GM18907 (cell line): Measurements from ENCODE around the gene USP6NL.
A peak's percentile ranks its signal among the peaks of the same experiment; 100 is the strongest.
"Not testable (repeated sequence)": the region's sequence is repeated elsewhere in the genome, so short reads cannot be mapped to it uniquely, and the experiment has no call there.

Experiments
- ATAC-seq: cut with Tn5 transposase; IDR thresholded peaks from one replicate; pipeline ENCODE4 v1.9.1; 2021; ENCODE audit warnings: mild to moderate bottlenecking, moderate library complexity; ENCODE audit not compliant: unreplicated experiment

USP6NL gene

DNA sequence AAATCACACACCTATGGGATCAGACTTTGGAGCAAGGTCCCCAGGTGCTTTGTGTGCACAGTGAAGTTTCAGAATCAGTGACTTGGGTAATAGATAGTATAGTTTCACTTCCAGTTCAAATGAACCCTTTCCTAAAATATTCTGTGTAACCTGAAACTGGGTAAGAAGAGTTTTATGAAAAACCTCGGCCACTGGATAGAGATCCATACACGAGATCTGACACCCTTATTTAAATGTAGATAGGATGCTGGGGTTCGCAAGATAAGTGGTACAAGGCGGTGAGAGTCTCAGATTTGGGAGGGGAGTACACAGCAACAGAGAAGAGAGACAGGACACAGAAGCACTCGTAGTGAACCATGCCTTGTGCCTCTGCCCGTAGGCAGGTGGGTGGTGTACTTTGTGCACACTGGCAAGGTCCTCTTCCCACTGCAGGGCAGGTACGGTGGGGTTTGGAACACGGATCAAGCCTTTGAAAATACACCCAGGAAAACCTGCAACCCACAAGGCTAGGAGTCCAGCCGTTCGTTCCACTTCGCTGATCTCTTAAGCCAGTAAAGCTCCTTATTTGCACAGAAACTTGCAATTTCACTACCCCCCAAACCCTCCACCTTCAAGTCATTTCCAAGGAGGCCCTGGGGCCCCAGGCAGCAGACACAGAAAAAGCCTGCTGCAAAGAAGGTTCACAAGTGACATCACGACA lies 162.8 kb downstream of the USP6NL start:
- ATAC-seq: peak; percentile 86

- peak; percentile 46 for ATAC-seq
Measured at GRCh38 chr10:11448190-11448544, 163.3 kb downstream of the USP6NL start.

- no peak for ATAC-seq
Measured at GRCh38 chr10:11447586-11447985, 163.9 kb downstream of the USP6NL start.

- ATAC-seq: no peak
Measured at GRCh38 chr10:11446864-11447263, 164.6 kb downstream of the USP6NL start.

DNA sequence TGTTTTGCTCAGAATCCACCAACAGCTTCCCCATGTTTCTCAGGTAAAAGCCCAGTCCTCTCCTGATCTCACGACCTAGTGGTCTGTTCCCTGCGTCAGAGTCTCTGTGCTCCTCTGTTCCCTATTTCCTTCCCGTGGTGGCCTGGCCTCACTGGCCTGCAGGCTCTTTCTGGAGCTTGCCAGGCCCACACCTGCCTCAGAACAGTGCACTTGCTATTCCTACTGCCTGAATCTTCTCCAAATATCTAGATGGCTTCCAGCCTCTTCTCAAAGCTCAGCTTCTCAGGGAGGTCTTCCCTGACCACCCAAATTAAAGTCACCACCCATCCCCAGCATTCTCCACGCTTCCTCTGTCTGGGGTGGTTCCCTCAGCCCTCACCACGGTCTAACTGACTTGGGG lies 165.3 kb downstream of the USP6NL start:
- no peak for ATAC-seq

- no peak for ATAC-seq
Measured at GRCh38 chr10:11444531-11445228, 166.8 kb downstream of the USP6NL start.

- no peak for ATAC-seq
Measured at GRCh38 chr10:11444155-11444530, 167.3 kb downstream of the USP6NL start.

DNA sequence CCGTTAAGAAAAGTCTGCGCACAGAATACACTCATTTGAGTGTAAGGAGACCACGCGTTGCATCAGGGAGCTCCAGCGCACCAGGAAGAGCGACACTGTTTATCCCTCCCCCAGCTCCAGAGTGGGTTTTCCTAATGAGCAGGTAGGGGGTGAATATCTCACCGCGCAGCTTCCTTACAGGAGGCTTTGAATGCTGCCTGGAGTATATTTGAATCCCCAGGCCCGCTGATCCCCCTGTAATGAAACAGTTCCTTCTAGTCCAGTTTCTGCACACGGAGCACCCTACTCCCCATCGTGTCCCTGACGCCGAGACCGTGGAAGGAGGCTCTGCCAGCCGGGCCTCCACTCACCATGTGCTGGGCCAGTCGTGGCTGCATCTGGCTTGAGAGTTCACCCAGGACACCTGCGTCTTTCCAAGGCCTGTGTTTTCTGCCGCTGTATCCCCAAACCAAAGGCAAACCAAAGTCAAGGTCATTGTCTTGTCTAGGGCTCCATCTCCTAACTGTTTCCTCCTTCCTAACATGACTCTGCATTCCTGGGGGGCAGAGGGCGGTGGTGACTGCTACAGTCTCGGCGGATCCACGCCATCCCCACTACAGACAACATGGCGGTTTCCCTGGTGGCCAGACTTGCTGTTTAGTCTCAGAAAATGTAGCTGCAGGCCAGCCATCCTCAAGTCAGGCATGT lies 167.8 kb downstream of the USP6NL start:
- ATAC-seq: no peak

DNA sequence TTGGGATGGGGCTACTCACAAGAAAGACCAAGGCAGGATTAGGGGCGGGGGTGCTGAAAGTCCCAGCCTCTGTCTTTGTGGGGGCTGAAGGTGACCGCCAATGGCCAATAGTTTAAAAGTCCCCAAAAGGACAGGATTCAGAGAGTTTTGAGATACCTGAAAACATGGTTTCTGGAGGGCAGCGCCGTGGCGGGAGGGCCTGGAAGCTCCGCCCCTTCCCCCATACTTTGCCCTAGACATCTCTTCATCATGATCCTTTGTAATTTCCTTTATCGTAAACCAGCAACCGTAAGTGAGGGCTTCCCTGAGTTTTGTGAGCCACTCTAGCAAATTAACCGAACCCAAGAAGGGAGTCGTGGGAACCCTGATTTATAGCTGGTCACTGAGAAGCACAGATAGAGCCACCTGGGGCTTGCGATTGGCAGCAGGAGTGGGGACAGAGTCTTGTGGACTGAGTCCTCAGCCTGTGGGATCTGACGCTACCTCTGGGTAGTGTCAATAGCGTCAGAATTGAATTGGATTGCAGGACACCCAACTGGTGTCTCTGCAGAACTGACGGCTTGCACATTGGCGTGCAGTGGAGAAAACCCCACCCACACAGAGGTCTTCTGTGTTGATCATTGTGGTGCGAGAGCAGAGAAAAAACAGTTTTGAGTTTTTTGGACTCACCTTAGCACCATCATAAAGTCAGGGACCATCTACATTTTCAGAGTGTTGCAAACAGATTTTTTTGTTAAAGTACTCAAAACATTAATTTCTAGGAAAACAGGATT lies 169.3 kb downstream of the USP6NL start:
- no peak for ATAC-seq

DNA sequence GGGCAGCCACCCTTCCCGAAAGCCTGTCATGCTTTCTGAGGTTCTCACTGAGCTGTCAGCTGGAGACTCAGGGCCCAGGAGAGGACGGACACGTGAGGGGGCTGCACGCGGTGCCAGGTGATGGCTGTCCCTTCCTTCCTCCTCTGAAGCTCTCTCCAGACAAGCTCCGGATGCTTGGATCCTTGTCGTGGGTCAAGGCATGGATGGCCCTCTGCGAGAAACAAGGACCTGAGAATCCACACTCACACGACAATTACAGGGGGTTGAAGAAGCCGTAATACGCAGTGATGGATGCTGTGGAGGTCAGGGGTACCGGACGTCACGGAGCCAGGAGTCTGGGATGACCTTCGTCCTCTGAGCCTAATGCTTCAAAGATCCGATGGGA lies 170.3 kb downstream of the USP6NL start:
- ATAC-seq: no peak

- peak; percentile 49 for ATAC-seq
Measured at GRCh38 chr10:11440250-11441150, 170.9 kb downstream of the USP6NL start.

DNA sequence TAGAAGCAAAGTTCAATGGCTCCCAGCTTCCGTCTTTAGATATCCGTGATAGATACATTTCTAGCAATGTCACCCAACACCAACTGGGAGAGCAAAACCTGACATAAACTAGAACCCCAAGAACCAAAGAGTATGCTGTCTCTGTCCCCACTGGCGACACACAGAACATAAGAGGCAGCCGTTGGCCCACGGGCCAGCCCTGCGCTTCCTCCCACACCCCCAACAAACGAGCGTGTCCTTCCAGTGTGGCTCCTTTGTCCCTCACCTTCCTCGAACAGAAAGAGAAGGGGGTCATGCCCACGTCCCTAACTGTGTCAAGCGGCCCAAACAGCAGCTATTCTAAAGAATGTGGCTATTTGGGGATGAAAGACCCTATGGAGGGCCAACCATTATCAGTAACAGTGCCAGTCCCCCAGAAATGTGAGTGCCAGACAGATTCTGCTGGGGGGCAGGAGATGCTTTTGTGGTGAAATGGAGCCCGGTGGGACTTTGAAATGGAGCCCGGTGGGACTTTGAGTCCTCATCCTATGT lies 171.9 kb downstream of the USP6NL start:
- ATAC-seq: no peak

DNA sequence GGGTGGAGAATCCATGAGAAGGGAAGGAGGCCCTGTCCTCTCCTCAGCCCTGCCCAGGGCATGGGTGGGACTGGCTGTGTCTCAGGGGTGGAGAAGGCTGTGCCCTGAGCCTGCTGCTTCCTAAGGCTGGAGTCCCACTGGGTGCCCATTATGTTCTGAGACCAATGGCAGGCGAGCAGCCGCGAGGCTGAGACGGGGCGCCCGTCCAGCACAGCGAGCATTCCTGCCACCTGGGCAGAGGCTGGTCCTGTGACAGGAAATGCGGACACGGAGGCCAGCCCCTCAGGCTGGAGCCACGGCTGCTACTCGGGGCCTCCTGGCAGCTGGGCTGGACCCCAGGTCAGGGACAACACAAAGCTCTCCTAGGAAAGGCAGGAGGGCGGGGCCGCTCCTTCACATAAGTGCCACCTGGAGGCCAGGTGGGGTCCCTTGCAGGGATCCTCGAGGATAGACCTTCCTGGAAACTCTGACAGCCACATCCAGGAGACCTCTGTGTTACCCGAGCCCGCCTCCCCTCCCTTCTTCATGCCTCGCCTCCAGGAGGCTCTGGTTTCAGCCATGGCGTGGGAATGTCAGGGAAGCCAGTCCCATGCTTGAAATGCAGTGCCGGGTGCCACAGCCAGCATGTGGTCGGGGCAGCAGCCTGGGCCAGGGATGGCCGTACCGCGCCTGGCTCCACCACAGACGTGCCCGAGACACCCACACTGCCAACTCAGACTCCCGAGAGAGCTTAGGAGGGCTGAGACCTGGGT lies 173.9 kb downstream of the USP6NL start:
- no peak for ATAC-seq

DNA sequence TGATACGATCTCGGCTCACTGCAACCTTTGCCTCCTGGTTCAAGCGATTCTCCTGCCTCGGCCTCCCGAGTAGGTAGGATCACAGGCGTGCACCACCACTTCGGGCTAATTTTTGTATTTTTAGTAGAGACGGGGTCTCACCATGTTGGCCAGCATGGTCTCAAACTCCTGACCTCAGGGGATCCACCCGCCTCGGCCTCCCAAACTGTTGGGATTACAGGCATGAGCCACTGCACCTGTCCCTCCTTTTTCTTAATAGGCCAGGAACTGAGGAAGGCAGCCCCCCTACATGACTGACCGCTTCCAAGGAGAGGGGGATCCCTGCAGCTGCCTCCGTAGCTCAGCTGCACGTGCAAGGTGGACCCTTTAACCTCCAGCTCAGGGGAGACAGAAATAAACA lies 175.0 kb downstream of the USP6NL start:
- not testable (repeated sequence) for ATAC-seq

GRCh38 chr10:11435581-11435981 lies 175.9 kb downstream of the USP6NL start:
- no peak for ATAC-seq

GRCh38 chr10:11434324-11434723 lies 177.1 kb downstream of the USP6NL start:
- ATAC-seq: no peak

- no peak for ATAC-seq
Measured at GRCh38 chr10:11433657-11434056, 177.8 kb downstream of the USP6NL start.

DNA sequence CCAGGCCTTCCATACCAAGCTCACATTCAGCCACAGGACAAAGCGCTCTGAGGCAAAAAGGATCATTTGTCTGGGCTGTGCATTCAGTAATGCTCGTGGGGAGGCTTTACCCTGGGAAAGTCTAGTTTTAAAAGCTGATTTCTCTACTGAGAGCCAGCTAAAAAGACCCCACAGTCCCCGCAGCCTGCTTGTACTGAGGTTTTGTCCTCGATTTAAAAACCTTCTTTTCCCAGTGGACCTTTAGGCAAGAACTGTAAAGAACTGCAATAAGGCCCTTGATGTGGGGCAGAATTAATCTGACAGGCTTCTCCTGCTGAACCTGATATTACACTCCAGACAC lies 180.3 kb downstream of the USP6NL start:
- ATAC-seq: no peak

DNA sequence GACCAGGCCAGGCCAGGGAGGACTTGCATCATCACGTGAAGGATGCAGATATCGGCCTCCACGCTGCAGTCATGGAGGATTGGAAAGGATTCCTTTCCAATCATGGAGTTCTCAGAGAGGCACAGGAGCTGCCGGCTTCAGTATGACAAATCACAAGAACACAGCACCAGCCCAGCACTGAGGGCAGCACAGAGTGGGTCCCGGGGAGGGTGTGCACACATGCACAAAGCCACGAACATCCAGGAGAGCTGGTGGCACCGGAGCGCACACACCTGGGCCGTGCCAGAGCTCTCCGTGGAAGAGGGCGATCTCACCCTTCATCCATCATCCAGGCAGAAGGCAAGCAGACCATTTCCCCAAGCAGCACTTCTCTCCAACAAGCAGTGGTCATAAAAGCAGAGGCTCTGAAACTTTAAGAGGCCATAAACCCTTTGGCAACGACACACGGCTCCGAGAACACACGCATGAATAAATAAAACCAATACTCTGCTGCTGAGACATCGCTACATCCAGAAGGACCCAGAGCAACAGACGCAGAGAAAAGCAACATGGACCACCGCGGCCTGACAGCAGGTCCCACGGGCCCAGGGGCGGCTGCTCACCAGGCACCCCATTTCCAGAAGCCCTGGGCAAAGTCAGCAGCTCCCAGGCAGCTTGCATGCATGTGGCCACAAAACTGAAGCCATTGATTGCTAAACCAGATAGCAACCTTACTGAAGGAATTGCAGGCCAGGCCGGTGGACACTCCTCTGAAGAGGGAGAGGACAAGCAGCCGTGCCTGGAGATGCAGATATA lies 180.8 kb downstream of the USP6NL start:
- no peak for ATAC-seq
